HepG2 (cell line): ENCODE measurements around the gene TCEANC2. TPM values are rescaled to one million over a fixed set of nuclear protein-coding genes. Genes with fewer than 3 reads are reported as not detected.

ENCODE experiments used
- ATAC-seq: fragments of 200-7000 bp; cut with Tn5 transposase; 3 replicates; pipeline ENCODE4 v1.9.1; 2020; ENCODE audit warnings: mild to moderate bottlenecking, moderate library complexity
- BruUV-seq: library from RNA; stranded (reverse); fragments of 400-500 nt; replicated peaks from 2 replicates; lab custom pipeline; 2021; lab: Mats Ljungman, UMichigan
- CTCF ChIA-PET: fragments of 300-600 bp; formaldehyde crosslinking; extraction: SDS; loops from one replicate; lab custom pipeline; 2021; ENCODE audit warnings: low total read pairs, inconsistent platforms, low intra/inter-chr PET ratio; lab: Yijun Ruan, JAX
- POLR2A ChIA-PET: fragments of 350-600 bp; sonication (Branson Sonifier 250); formaldehyde crosslinking; loops from one replicate; lab custom pipeline; 2020; ENCODE audit warnings: antibody characterized with exemption, inconsistent platforms; lab: Yijun Ruan, JAX
- DNase-seq: peaks from one replicate; pipeline ENCODE4 v3.0.0-alpha.2; 2015; ENCODE audit warnings: low spot score
- FAIRE-seq: peaks from 3 replicates; lab custom pipeline; 2011; peaks lifted over from hg19 to GRCh38; lab: Jason Lieb, UNC
- H2AFZ ChIP-seq: one replicate; pipeline ENCODE4 v1.6.1; 2011; ENCODE audit warnings: low read length, inconsistent platforms
- H3K27ac ChIP-seq: fragments of 300-600 bp; 3 replicates; pipeline ENCODE4 v1.8.0; 2011; ENCODE audit warnings: mixed run types, mild to moderate bottlenecking, mixed read lengths, low read length, inconsistent platforms; ENCODE audit not compliant: insufficient read depth; ENCODE audit errors: extremely low read length
- H3K27me3 ChIP-seq, 2 experiments: fragments of 200-600 bp in 1 of 2; 2 replicates in 1 of 2; 3 replicates in 1 of 2; pipeline versions ENCODE4 v1.6.0 to v1.8.0; 2011; ENCODE audit warnings: low read length in 2 of 2, mild to moderate bottlenecking in 2 of 2, moderate library complexity in 2 of 2, inconsistent platforms in 1 of 2; ENCODE audit not compliant: insufficient read depth in 2 of 2, control insufficient read depth in 1 of 2
- H3K36me3 ChIP-seq, 2 experiments: fragments of 200-600 bp in 1 of 2; replicated peaks in 1 of 2; 2 replicates in 1 of 2; 3 replicates in 1 of 2; pipeline versions ENCODE4 v1.5.1 to v1.8.0; 2011; ENCODE audit warnings: low read length in 2 of 2, inconsistent platforms in 1 of 2; ENCODE audit not compliant: insufficient read depth in 2 of 2, control insufficient read depth in 1 of 2
- H3K4me1 ChIP-seq: 2 replicates; pipeline ENCODE4 v1.5.1; 2012; ENCODE audit warnings: low read length, inconsistent platforms; ENCODE audit not compliant: insufficient read depth
- H3K4me2 ChIP-seq: 2 replicates; pipeline ENCODE4 v1.6.0; 2011; ENCODE audit warnings: low read depth, low read length, inconsistent platforms
- H3K4me3 ChIP-seq, 3 experiments: fragments of 200-600 bp in 1 of 3; sonication (generic), shearing (Covaris generic) in 1 of 3; replicated peaks in 1 of 3; 2 replicates each; pipeline ENCODE4 v1.5.1; 2011 to 2016; ENCODE audit warnings: low read length in 3 of 3, inconsistent platforms in 2 of 3, low read depth in 2 of 3, mild to moderate bottlenecking in 2 of 3, control low read depth in 1 of 3, mixed read lengths in 1 of 3; ENCODE audit not compliant: insufficient read depth in 1 of 3
- H3K79me2 ChIP-seq: one replicate; pipeline ENCODE4 v1.6.1; 2011; ENCODE audit warnings: low read length, inconsistent platforms; ENCODE audit not compliant: insufficient read depth
- H3K9ac ChIP-seq: 2 replicates; pipeline ENCODE4 v1.6.0; 2011; ENCODE audit warnings: mild to moderate bottlenecking, low read depth, low read length, inconsistent platforms; ENCODE audit not compliant: insufficient read depth
- H3K9me3 ChIP-seq: 2 replicates; pipeline ENCODE4 v1.5.1; 2012; ENCODE audit warnings: mild to moderate bottlenecking, low read length
- H4K20me1 ChIP-seq: 2 replicates; pipeline ENCODE4 v1.6.0; 2011; ENCODE audit warnings: inconsistent platforms, mild to moderate bottlenecking, low read length, moderate library complexity; ENCODE audit not compliant: insufficient read depth
- CBX1 ChIP-seq: IDR thresholded peaks from one replicate; pipeline ENCODE4 v1.6.1; 2016; ENCODE audit warnings: antibody characterized with exemption, low read depth
- HNRNPLL ChIP-seq: fragments of 200-400 bp; formaldehyde crosslinking; IDR thresholded peaks from 2 replicates; pipeline ENCODE4 v1.6.1; 2017; ENCODE audit warnings: mild to moderate bottlenecking, low read depth, low read length; ENCODE audit not compliant: poor library complexity, severe bottlenecking
- POLR2AphosphoS5 ChIP-seq: IDR thresholded peaks from 2 replicates; pipeline ENCODE4 v1.6.1; 2012; ENCODE audit warnings: low read depth, low read length
- TBP ChIP-seq: sonication (generic); formaldehyde crosslinking; IDR thresholded peaks from 2 replicates; pipeline ENCODE4 v1.5.0; 2020; ENCODE audit warnings: missing genetic modification reagents
- ZMYM3 ChIP-seq: sonication (generic); formaldehyde crosslinking; IDR thresholded peaks from 2 replicates; pipeline ENCODE4 v1.5.1; 2020; ENCODE audit warnings: mild to moderate bottlenecking, missing genetic modification reagents
- ZNF569 ChIP-seq: sonication (generic); formaldehyde crosslinking; IDR thresholded peaks from 2 replicates; pipeline ENCODE4 v1.5.0; 2020; ENCODE audit warnings: mild to moderate bottlenecking, missing genetic modification reagents, moderate library complexity, borderline replicate concordance
- ZNF605 ChIP-seq: sonication (generic); formaldehyde crosslinking; IDR thresholded peaks from 2 replicates; pipeline ENCODE4 v1.8.0; 2022; ENCODE audit warnings: mild to moderate bottlenecking, missing genetic modification reagents
- ZNF646 ChIP-seq: sonication (generic); formaldehyde crosslinking; IDR thresholded peaks from 2 replicates; pipeline ENCODE4 v1.9.0; 2021; ENCODE audit warnings: mild to moderate bottlenecking, missing genetic modification reagents
- ZNF781 ChIP-seq: sonication (generic); formaldehyde crosslinking; IDR thresholded peaks from 2 replicates; pipeline ENCODE4 v1.5.1; 2020; ENCODE audit warnings: borderline replicate concordance, mild to moderate bottlenecking, missing genetic modification reagents; ENCODE audit errors: not compliant biosample characterization
- ZXDC ChIP-seq: sonication (generic); formaldehyde crosslinking; IDR thresholded peaks from 2 replicates; pipeline ENCODE4 v1.5.0; 2020; ENCODE audit warnings: mild to moderate bottlenecking, missing genetic modification reagents
- WGBS: methylation state at CpG from one replicate; pipeline ENCODE4 v1.1.6; 2017; ENCODE audit warnings: low lambda C conversion rate; 5-methylcytosine and 5-hydroxymethylcytosine counted together
- in situ Hi-C: cut with HindIII; loops from 2 replicates; pipeline ENCODE4 v1.10.0; 2017; ENCODE audit warnings: low pct_unique_long_range_greater_than_20kb; ENCODE audit not compliant: extremely low pct_ligation_motif_present
- intact Hi-C: fragments of 100-400 bp; cut with micrococcal nuclease; formaldehyde crosslinking; loops from one replicate; pipeline ENCODE4 v1.10.0; 2022; ENCODE audit not compliant: unreplicated experiment
- polyA plus RNA-seq, 8 experiments: library from polyadenylated mRNA; depleted of rRNA in 3 of 8; stranded (reverse) in 7 of 8; unstranded in 1 of 8; fragments of >200 nt; fragmentation: Illumina TruSeq in 4 of 8; extraction: Trizol in 4 of 8; gene quantifications; 2 replicates each; pipeline versions ENCODE4 v1.2.1 to v1.2.3, GENCODE V29; 2011 to 2016; ENCODE audit warnings: low read depth in 4 of 8, missing spikeins in 1 of 8, mixed read lengths in 1 of 8; ENCODE audit not compliant: insufficient read depth in 1 of 8
- total RNA-seq, 5 experiments: library from RNA; depleted of rRNA; stranded (reverse); fragments of >200 nt; fragmentation: Illumina TruSeq; extraction: Trizol; gene quantifications; 2 replicates each; pipeline ENCODE4 v1.2.3, GENCODE V29; 2016; ENCODE audit warnings: low read depth in 1 of 5

Gene TCEANC2
- total and polyA plus RNA-seq, 2 of the 13 experiments (the other 11 are each of a cell fraction or from before 2014, with no cell fraction given) = 3.8 to 5.0 TPM

- Histone ChIP-seq H4K20me1 (no peaks in the 10 kb centered on the region), H3K27me3 (no peaks in the 10 kb centered on the region; a peak in 1 of 5 replicates), H3K4me3 (no peak overlapping the region), H3K4me1 (peaks cover 8% of the 10 kb centered on the region; the same call in 1 of the 2 replicates), H3K79me2 (no peaks in the 10 kb centered on the region), H2AFZ (no peak overlapping the region), H3K4me2 (no peak overlapping the region), H3K36me3 (no peaks in the 10 kb centered on the region), H3K27ac (no peak overlapping the region), H3K9ac (no peak overlapping the region), H3K9me3 (no peaks in the 10 kb centered on the region)
- no peak for TF ChIP-seq ZXDC (CRISPR knock-in tag)
- ATAC-seq = no peak
- in situ Hi-C loops (no loop called here), intact Hi-C loops (no loop called here)
- POLR2A ChIA-PET = no interaction called here
- no peak for FAIRE-seq
- CTCF ChIA-PET = no interaction called here
- no peak for DNase-seq
- WGBS = 100% methylated on average over 1 of the region's 3 CpGs
- BruUV-seq = no TSS peak
These were observed 58.2 kb downstream of the TCEANC2 start for GRCh38 chr1:54111624-54112023.

GRCh38 chr1:54112027-54112426 lies 58.6 kb downstream of the TCEANC2 start:
- WGBS = 49% methylated on average over 7 of the region's 7 CpGs
- no peak for ATAC-seq
- BruUV-seq = no TSS peak
- no peak for DNase-seq
- Histone ChIP-seq H3K4me3 (no peak overlapping the region), H3K4me2 (no peak overlapping the region), H3K9me3 (no peaks in the 10 kb centered on the region), H3K36me3 (no peaks in the 10 kb centered on the region), H3K27ac (no peak overlapping the region), H4K20me1 (no peaks in the 10 kb centered on the region), H3K79me2 (no peaks in the 10 kb centered on the region), H3K27me3 (no peaks in the 10 kb centered on the region; a peak in 1 of 5 replicates), H3K4me1 (peaks cover 8% of the 10 kb centered on the region; the same call in 1 of the 2 replicates), H3K9ac (no peak overlapping the region), H2AFZ (no peak overlapping the region)
- ChIA-PET POLR2A (no interaction called here), CTCF (no interaction called here)
- no peak for FAIRE-seq
- in situ Hi-C loops (no loop called here), intact Hi-C loops (no loop called here)
- TF ChIP-seq ZNF569 (CRISPR knock-in tag) (no peak), ZMYM3 (CRISPR knock-in tag) (no peak), POLR2AphosphoS5 (no peak), HNRNPLL (no peak), ZNF781 (CRISPR knock-in tag) (no peak), CBX1 (no peak), ZNF646 (no peak), TBP (no peak), ZNF605 (CRISPR knock-in tag) (no peak)
